ENCODE results near the gene CPTP.
A peak's percentile ranks its signal among the peaks of the same experiment; 100 is the strongest.

CPTP gene

GRCh38 chr1:1324524-1325287 lies at the start of gene CPTP, which contains the start of gene INTS11:
CPTP (plus strand) TSS chr1:1324802; CDS start chr1:1326911, 2,109 bp downstream.
INTS11 (minus strand) TSS chr1:1324660; CDS start chr1:1324608, 52 bp downstream.
- peak; percentile 82 for DNase-seq (ENCODE audit: low read depth)

DNA sequence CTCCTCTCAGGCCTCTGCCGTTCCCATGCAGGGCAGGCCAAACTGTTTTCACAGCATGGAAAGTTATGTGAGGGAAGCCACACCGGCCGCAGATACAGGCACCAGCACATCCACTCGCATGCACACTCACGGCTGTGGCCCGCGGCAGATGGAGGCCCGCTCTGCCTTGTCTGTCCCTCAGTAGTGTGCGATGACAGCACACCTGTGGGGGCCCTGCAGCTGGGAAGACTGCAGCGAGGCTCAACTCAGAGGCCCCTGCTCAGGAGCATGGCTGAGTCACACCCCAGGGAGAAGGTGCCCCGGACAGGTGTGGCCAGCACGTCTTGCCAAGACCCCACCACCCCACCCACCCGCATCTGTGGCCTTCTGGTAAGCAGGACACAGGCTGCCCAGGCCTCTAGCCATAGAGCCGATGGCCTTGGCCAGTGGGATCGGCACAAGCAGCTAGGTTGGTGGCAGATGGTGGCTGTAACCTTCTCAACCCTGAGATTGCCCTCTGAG lies 49.6 kb upstream of the CPTP start:
- no peak for DNase-seq (ENCODE audit: low read depth)

GRCh38 chr1:1275836-1276235 lies 48.8 kb upstream of the CPTP start:
- DNase-seq (ENCODE audit: low read depth): no peak

DNA sequence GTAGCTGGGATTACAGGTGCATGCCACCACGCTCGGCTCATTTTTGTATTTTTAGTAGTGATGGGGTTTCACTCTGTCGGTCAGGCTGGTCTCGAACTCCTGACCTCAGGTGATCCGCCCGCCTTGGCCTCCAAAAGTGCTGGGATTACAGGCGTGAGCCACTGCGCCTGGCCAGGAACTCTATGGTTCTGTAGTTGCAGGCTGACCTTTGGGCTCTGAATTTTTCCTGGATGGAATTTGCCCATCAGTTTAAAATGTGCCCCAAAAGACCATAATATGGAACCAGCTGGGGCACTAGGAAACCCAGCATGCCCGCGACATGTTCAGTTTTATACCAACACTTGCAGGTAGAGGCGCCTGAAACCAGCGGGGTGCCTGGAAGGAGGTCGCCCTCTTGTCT lies 46.0 kb upstream of the CPTP start:
- no peak for DNase-seq (ENCODE audit: low read depth)

DNA sequence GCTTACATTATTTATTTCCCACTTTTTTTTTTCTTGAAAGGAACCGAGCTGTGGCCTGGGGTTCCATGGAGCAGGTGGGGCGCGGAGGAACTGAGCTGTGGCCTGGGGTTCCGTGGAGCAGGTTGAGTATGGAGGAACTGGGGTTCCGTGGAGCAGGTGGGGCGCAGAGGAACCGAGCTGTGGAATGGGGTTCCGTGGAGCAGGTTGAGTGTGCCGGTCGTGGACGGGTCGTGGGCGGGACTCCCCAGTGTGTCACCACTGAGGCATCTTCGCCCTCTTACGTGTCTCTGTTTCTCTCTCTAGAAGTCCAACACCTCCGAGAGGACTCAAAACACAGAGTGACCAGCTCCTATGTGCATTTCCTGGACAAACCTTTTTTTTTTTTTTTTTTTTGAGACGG lies 45.6 kb upstream of the CPTP start:
- no peak for DNase-seq (ENCODE audit: low read depth)

- no peak for DNase-seq (ENCODE audit: low read depth)
Observed at GRCh38 chr1:1280782-1281481, 43.7 kb upstream of the CPTP start.

GRCh38 chr1:1281533-1282321 lies 42.9 kb upstream of the CPTP start:
- DNase-seq (ENCODE audit: low read depth): no peak

GRCh38 chr1:1282998-1283397 lies 41.6 kb upstream of the CPTP start:
- no peak for DNase-seq (ENCODE audit: low read depth)

DNA sequence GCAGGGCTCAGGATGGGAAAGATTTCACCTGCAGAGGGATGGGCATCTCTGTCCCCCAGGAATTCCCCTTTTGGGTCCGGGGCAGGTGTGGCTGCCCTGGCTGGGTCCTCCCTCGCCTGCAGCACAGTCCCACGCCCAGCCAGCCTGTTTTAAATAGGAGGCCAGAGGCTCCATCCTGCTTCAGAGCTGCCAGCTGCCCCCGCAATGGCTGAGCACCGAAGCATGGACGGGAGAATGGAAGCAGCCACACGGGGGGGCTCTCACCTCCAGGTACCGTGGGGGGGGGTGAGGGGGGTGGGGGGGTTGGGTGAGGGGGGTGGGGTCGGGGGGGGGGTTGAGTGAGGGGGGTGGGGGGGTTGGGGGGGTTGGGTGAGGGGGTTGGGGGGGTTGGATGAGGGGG lies 40.8 kb upstream of the CPTP start:
- DNase-seq (ENCODE audit: low read depth): no peak

- no peak for DNase-seq (ENCODE audit: low read depth)
Observed at GRCh38 chr1:1284221-1285101, 40.1 kb upstream of the CPTP start.

DNA sequence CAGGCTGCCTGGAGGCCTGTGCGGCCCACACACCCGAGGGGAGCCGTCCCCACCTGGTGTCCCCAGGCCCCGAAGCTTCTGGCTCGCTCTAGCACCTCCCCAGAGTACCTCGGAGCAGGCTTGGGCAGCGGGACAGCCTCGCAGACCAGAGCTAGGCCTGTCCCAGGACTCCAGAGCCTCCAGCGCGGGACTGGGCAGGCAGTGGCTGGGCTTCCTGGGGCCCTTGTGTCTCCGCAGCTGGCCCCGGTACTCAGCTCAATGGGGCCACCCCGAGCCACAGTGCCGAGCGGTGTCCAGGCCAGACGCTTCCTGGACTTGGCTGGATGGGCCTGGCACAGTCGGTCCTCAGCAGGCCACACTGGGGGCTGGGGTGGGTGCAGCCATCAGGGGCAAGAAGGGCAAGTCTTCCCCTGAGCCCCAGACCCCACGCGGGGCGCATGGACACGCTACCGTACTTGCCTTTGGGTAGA lies 39.5 kb upstream of the CPTP start:
- DNase-seq (ENCODE audit: low read depth): no peak

DNA sequence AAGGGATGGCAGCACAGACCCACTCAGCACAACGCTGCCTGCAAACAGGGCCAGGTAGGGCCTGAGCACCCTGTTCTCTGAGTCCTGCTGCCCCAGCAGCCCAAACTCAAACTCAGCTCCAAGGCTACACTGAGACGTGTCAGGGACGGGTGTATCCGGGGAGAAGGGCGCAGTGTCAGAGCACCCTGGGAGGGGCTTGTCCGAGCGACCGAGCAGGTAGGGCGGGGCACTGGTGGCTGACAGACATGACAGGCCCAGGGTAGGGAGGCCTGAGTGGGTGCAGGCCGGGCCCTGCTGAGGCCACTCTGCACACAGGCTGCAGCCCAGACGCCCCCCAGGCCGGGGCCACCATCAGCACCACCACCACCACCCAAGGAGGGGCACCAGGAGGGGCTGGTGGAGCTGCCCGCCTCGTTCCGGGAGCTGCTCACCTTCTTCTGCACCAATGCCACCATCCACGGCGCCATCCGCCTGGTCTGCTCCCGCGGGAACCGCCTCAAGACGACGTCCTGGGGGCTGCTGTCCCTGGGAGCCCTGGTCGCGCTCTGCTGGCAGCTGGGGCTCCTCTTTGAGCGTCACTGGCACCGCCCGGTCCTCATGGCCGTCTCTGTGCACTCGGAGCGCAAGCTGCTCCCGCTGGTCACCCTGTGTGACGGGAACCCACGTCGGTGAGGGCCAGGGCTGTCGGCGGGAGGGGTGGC lies 38.8 kb upstream of the CPTP start:
- DNase-seq (ENCODE audit: low read depth): no peak

- no peak for DNase-seq (ENCODE audit: low read depth)
Observed at GRCh38 chr1:1286313-1287261, 38.0 kb upstream of the CPTP start.

DNA sequence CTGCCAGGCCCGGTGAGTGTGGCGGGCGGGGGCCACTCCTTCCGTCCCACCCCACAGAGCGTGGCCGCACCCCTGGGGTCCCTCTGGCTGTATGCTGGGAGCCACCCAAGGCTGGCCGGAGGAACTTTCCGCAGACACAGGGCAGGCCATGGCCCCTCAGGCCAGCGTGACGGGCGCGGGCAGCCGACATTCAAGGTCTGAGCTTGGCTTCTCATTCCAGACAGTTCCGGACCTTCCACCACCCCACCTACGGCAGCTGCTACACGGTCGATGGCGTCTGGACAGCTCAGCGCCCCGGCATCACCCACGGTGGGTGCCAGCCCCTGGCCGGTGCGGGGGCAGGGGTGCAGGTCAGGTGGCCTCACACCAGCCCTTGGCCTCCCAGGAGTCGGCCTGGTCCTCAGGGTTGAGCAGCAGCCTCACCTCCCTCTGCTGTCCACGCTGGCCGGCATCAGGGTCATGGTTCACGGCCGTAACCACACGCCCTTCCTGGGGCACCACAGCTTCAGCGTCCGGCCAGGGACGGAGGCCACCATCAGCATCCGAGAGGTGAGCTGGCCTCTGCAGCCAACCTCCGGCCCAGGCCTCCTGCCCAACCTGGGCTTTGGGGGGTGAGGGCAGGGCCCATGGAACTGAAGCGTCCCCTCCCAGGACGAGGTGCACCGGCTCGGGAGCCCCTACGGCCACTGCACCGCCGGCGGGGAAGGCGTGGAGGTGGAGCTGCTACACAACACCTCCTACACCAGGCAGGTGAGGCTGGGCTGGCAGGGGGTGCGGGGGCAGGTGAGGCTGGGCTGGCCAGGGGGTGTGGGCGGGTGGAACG lies 37.1 kb upstream of the CPTP start:
- no peak for DNase-seq (ENCODE audit: low read depth)

GRCh38 chr1:1290238-1290731 lies 34.3 kb upstream of the CPTP start:
- no peak for DNase-seq (ENCODE audit: low read depth)

GRCh38 chr1:1291023-1291528 lies 33.5 kb upstream of the CPTP start:
- DNase-seq (ENCODE audit: low read depth): no peak

GRCh38 chr1:1291548-1292441 lies 32.8 kb upstream of the CPTP start:
- no peak for DNase-seq (ENCODE audit: low read depth)

All from GM04504 (cell line).